Suppressor macrophage treated with lipopolysaccharide for 1 hour (primary cell): ENCODE results near the gene APLP1.
"Not testable (repeated sequence)": the region's sequence is repeated elsewhere in the genome, so short reads cannot be mapped to it uniquely, and the experiment has no call there.

ENCODE experiments used
- DNase-seq, 3 donors: peaks; one replicate each; pipeline ENCODE4 v3.0.0-alpha.2; 2020 to 2022

APLP1 gene

DNA sequence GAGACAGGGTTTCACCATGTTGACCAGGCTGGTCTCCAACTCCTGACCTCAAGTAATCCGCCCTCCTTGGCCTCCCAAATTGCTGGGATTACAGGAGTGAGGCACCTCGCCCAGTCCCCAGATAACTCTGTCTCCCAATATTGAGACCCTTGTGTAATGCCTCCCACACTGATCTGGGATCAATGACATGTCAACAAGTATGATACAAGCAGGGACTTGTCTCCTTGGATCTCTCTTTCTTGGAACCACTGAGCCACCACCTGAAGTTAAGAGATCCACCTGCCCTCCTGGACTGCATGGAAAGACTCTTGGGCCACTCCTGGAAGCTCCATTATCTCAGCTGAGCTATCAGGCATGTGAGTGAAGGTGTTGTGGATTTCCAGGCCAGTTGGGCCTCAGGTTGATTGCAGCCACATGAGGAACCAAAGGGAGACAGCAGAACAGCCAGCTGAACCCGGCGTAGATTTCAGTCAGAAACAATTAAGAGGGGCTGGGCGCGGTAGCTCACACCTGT, 16.9 kb downstream of the APLP1 start:
- DNase-seq, result no peak

DNA sequence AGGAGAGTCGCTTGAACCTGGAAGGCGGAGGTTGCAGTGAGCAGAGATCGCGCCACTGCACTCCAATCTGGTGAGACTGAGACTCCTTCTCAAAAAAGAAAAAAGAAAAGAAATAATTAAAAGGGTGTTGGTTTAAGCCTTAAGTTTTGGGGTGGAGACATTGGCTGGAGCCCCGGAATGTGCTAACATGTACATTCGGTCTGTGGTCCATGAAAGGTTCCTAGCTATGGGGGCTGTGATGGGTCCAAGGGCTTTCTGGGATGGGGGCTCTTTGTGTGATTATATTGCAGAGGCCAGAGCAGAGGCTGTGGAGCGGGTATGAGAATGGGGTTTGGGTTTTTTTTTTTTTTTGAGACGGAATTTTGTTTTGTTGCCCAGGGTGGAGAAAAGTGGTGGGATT, 17.5 kb downstream of the APLP1 start:
- DNase-seq, result no peak

DNA sequence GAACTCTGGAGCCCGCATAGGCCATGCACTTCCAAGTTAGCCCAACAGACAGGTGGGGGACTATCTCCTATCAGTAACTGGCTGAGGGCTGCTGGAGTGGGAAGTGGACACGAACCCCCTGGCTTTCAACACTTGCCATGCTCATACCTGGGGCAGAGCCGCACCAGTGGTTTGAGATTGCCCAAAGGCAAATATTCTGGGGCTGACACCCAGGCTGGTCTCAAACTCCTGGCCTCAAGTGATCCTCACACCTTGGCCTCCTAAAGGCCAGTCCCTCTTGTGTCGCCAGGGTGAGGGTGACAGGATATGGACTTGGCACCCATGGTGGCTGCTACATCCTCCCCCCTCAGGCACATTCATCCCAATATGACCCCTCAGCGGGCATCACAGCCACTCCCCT, 18.8 kb downstream of the APLP1 start:
- no peak for DNase-seq

DNA sequence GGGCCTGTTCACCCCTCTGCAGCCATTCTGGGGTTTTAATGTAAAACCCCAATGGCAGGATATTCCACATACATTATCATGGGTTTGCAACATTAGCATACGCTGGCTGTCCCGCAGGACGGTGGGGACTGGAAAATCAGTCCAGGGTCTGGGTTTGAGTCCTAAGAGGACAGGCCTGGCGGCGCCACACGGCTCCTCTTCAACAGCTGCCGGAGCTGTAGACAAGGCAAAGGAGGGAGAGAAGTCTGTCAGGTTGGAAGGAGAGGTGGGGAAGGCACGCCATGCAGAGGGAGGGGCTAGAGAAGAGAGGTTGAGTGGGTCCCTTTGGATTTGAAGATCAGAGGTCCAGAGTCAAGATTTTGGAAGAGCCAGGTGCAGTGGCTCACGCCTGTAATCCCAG, 20.0 kb downstream of the APLP1 start:
- DNase-seq, result no peak

DNA sequence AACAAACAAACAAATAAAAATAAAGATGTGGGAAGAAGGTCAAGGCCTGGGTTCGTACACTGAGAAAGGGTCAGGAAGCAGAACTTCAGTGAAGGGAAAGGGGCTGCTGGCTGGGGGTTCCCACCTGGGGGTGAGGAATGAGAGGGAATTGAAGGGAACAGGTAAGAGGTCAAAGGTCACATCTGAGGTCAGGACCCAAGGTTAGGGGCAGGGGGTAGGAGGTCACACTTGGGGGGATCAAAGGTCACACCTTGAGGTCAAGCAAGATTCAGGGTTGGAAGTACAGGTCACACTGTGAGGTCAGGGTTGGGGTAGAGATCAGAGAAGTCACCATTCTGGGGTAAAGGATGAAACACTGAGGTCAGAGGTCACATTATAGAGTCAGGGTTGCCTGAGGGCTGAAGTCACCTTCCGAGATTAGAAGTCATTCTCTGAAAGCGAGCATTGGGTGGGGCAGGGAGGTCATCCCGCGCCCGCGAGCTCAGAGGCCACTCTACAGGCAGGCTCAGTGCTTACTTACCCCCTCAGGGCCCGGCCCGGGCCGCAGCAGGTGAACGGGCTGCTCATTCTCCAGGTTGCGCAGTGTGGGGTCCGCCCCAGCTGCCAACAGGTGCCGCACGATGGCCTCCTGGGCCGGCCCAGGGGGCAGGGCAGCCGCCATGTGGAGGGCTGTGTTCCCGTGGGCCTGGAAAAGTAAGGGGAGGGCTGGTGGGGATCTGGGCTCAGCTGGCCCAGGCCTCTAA, 21.2 kb downstream of the APLP1 start:
- no peak for DNase-seq

DNA sequence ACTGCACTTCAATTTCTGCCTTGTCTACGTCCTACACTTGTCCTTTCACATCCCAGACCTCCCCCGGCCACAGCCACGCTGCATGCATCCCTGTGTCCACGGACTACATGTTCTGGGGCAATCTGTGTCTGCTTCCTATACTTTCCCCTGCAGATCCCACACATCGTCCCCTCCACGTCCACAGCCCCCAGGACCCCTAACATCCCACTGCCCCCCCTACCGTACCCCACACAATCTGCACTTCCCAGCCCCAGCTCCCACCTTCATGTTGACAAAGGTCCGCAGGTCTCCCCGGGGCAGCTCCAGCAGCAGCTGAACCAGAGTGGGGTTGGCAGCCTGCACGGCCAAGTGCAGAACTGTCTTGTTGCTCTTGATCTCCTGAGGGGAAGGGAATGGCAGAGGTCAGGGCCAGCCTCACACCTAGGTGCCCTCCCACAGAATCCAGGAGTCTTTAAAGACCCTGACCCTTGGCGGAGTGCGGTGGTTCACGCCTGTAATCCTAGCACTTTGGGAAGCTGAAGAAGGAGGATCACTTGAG, 21.8 kb downstream of the APLP1 start:
- DNase-seq, result no peak

DNA sequence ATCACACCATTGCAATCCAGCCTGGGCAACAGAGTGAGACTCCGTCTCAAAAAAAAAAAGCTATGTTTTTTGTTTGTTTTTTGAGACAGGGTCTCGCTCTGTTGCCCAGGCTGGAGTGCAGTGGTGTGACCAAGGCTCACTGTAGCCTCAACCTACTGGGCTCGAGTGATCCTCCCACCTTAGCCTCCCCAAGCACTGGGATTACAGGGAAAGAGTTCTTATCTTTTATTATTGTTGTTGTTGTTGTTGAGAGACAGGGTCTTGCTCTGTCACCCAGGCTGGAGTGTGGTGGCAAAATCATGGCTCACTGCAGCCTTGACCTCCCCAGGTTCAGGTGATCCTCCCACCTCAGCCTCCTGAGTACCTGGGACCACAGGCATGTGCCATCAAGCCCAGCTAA, 23.4 kb downstream of the APLP1 start:
- DNase-seq, result not testable (repeated sequence)

DNA sequence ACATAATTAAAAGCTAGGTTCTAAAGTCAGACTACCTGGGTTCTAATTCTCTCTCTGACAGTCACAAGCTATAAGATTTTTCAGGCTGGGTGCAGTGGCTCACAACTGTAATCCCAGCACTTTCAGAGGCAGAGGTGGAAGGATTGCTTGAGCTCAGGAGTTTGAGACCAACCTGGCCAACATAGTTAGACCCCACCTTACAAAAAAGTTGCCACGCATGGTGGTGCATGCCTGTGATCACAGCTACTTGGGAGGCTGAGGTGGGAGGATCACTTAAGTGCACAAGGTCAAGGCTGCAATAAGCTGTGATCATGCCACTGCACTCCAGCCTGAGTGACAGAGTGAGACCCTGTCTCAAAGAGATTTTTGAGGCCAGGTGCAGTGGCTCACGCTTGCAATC, 26.0 kb downstream of the APLP1 start:
- DNase-seq, result no peak

DNA sequence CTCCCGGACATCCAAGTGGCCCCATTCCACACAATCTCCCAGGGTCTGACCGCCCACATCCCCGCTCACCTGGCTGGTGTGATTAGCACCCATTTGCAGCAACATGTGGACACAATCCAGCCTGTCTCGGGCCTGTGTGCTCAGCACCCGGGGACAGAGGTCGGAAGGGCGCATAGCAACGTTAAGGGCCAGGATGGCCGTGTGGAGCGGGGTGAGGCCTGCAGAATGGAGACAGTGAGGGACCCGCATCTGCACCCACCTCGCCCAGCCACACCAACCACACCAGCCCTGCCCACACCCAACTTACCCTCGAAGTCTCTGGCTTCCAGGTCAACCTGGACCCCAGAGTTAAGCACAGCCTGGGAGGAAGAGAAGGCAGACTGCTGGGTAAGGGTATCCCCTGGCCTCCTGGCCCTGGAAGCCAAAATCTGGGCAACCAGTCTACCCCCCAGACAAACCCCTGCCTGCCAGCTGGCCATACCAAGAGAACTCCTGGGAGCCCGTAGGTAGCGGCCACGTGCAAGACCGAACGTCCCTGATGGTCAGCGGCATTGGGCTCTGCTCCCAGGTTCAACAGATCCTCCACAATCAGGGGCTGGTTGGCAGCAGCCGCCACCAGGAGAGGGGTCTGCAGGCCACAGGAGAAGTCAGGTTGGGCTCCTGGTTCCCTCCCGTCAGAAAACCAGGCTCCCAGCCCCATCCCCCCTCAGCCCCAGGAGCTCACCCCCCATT, 27.7 kb downstream of the APLP1 start:
- no peak for DNase-seq

DNA sequence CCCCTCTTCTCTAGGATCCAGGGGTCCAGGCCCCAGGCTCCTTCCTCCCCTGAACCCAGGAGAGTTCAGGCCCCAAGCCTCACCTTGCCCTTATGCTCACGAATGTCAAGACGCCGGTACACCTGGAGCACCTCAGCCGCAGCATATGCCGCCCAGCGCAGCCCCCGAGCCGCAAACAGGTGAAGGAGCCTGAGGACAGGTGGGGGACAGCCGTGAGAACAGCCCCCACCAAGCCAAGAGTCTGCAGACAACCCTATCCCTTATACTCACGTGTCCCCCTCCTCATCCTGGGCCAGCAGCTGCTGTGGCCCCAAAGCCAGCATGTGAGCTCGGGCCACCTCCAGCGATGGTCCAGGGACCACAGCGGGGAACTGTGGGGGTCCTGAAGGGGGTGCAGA, 28.3 kb downstream of the APLP1 start:
- DNase-seq, result no peak

DNA sequence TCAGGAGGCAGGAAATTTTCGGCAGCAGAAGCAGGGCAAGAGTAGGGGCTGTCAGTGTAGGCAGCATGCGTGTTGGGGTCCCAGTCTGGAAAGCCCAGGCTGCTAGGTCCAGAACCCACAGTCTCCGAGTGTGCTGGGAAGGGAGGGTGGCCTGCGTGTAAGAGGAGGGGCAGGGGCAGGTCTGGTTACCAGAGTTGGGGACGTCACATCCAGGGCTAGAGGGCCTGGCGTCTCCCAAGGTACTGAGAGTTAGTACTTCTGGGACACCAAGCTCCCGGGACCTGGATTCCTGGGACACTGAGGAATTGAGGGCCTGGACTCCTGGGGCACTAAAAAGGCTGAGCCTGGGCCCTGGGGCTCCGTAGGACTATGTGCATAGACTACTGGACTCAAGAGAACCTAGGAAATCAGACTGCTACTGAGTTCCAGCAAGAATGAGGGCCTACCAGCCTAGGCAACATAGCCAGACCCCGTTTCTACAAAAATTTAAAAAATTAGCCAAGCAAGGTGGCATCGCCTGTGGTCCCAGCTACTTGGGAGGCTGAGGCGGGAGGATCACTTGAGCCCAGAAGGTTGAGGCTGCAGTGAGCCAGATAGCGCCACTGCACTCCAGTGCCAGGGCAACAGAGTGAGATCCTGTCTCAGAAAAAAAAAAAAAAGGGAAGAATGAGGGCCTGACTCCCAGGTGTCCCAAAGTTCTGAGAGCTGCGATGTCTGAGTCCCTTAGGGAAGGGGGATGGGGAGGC, 29.5 kb downstream of the APLP1 start:
- DNase-seq, result no peak

DNA sequence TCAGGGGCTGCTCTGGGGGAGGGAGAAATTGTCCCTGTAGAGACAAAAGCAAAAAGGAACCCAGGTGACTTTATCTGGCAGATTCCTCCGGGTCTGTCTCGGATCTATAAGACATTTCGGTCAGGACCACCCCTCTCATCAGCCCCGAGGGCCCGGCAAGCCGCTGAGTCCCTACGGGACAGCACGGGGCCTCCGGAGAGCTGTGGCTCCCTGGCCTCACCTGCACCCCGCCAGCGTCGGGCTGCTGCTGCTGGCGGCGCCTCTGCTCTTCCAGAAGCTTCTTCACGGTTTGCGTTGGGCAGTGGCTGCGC, 30.1 kb downstream of the APLP1 start:
- DNase-seq, result no peak

DNA sequence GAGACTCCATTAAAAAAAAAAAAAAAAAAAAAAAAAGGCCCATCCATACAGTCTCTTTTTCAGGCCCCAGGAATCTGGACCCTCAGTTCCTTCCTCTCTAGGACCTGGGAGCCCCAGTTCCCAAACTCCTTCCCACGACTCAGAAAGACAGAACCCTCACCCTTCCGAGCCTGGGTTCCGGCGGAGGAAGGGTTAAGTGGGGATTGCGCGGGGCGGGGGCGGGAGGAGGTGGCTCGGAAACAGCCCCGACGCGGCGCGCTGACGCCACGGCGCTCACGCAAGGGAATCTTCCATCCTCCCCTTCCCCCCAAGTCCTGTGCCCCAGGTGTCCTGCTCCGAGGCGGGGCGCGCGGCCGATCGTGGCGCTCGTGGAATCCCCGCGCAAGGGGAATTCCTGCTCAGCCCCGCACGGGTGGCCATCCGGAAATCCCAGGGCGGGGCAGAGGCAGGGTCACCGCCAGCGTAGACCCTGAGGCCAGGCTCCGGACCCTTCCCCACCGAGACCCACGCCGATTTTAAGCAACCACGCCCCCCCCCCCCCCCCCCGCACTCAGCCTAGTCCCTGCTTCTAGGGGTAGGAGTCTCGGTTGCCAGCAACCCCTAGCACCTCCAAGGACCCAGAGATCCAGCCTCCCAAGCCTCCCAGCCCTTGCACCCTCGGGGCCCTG, 31.3 kb downstream of the APLP1 start:
- DNase-seq, result peak; percentile 87 to 95 (median 92)

DNA sequence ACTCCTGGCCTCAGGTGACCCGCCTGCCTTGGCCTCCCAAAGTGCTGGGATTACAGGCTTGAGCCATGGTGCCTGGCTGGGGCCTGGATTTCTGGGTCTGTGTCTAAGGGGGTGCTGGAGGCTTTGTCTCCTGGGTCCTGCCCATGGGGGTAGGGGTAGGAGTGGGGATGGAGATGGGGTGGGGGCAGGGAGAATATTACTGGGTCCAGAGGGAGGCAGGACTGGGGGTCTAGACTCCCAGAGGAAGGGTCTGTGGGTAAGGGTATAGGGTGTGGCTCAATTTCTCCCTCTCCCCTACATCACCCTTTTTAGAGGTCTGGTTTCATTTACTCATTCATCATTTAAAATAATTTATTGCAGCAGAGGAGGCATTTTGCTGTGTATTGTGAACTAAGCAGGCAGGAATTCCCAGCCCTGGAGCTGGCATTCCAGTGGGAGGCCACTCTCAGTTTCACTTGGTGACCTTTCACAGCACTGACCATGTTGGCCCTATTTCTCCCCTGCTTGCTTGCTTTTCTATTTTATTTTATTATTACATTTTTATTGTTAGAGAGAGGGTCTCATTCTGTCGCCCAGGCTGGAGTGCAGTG, 32.8 kb downstream of the APLP1 start:
- peak in 2 of 3 donors; percentile 61 to 70 for DNase-seq

DNA sequence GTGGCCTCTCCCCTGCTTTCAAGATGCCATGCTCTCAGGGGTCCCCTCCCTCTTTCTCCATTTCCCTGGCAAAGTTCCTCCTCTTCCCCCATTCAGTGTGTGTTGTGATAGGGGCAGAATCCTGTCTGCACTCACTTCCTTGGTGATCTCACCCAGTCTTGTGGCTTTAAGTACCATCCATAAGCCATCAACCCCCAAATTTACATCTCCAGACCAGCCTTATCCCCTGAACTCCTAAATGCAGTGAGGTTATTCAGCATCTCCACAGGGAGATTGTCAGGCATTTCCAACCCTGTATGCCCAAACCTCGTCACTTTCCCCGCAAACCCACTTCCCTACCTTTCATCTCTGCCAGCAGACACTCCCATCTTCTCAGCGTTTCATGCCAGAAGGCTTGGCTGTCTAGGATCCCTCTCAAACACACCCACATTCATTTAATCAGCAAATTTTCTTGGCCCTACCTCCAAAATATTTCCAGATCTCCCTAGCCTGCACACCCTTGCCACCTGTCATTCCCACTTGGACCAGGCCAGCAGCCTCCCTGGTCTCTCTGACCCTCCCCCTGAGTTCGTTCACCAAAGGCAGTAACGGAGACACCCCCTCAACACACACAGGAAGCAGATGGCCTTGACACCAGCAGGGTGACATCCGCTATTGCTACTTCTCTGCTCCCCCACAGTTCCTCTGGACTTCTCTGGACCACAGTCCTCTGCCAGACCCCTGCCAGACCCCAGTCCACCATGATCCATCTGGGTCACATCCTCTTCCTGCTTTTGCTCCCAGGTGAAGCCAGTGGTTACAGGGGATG, 33.7 kb downstream of the APLP1 start, which contains the start of gene HCST:
TSS of gene HCST (plus strand) at position 676 of the 808 bp plus-strand sequence. CDS start at position 741, 65 bp downstream.
- DNase-seq, result peak; percentile 59 to 69 (median 67)

DNA sequence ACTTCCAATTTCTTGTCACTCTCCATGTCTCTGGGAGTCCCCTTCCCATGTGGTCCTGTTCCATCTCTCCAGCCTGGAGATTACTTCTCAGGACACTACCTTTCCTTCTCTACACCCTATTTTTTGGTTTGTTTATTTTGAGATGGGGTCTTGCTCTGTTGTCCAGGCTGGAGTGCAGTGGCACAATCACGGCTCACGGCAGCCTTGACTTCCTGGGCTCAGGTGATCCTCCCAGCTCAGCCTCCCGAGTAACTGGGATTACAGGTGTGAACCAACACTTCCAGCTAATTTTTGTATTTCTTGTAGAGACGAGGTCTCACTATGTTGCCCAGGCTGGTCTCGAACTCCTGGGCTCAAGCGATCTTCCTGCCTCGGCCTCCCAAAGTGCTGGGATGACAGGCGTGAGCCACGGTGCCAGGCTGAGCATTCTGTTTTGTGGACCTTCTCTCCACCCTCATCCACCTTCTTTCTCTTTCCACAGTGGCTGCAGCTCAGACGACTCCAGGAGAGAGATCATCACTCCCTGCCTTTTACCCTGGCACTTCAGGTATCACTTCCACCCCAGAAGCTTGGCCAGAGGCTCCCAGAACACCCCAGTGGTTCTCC, 34.6 kb downstream of the APLP1 start:
- DNase-seq, result no peak

DNA sequence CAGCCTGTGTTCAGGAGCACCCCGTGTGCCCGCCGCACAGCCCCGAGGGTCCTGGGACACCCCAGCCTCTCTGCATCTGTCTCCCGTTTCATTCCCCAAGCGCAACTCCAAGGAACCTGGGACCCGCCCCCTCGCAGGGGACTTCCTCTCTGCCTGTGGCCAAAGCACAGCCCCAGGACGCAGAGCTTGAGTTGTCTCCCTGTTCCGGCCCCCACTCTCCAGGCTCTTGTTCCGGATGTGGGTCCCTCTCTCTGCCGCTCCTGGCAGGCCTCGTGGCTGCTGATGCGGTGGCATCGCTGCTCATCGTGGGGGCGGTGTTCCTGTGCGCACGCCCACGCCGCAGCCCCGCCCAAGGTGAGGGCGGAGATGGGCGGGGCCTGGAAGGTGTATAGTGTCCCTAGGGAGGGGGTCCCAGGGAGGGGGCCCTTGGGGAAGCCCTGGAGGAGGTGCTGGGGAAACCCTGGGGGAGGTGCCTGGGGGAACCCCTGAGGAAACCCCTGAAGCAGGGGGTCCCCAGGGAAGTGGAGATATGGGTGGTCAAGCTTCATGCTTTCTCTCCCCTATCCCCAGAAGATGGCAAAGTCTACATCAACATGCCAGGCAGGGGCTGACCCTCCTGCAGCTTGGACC, 35.3 kb downstream of the APLP1 start:
- DNase-seq, result peak; percentile 89 to 94 (median 89)

DNA sequence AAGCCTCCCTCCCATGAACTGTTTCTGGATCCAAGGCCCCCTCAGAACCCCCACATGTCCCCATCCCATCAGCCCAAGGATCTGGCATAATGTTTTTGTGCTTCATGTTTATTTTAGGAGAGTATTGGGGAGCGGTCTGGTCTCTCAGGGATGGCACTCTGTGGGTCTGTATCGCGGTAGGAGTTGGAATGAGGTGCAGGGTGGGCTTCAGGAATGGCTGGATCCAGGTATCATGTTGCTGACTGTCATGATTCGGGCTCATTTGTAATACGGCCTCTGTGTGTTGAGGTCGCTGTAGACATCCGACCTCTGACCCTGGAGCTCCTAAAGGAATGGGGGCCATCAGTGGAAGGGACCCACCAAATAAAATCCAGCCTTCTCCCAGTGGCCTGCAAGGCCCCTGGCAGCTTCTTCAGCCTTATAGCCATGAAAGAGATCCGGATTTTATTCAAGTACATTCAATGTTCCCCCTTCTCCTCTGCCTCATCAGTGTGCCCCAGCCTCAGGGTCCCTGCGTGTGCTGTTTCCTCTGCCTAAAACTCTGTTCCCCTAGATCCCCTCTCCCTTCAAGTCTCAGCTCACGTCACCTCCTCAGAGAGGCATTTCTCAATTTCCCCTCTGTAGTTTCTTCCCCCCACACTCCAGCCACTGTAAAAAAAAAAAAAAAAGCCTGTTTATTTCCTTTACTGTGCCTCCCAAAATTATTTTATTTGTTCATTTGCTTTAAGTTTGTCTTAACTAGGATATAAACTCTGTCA, 36.1 kb downstream of the APLP1 start:
- peak; percentile 73 to 86 (median 74) for DNase-seq

DNA sequence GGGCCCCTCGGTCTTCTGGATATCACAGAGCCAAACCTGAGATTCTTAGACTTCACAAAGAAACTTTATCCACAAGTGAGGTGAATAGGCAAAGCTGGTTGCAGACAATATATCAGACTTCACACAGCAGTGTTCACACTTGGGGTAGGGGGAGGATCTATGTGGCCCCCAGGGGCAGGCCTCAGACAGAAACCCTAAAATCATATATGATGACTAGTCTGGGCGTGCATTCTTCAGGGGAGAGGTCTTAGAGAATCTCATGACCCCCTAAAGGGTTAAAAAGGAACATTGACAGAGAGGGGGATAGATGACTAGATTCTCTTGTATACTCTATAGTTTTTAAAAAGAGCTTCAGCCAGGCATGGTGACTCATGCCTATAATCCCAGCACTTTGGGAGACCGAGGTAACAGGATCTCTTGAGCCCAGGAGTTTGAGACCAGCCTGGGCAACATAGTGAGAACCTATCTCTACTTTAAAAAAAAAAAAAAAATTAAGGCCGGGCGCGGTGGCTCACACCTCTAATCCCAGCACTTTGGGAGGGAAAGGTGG, 36.9 kb downstream of the APLP1 start:
- peak in 1 of 3 donors; percentile 33 for DNase-seq
